ENCODE data around the gene MS4A6A. TPM values are rescaled to one million over a fixed set of nuclear protein-coding genes. Genes with fewer than 3 reads are reported as not detected.

Gene MS4A6A
- polyA plus RNA-seq, 1 experiment: not detected

- ChIA-PET CTCF (no interaction called here), POLR2A (no interaction called here)
- Histone ChIP-seq H3K36me3 (ENCODE audit: control insufficient read depth, insufficient read depth, low read length) (no peaks in the 10 kb centered on the region), H3K27me3 (ENCODE audit: control insufficient read depth, insufficient read depth, low read length) (no peaks in the 10 kb centered on the region), H3K4me3 (ENCODE audit: low read depth, low read length) (no peak overlapping the region)
- no peak for DNase-seq (ENCODE audit: low read depth)
- no peak for TF ChIP-seq CTCF (IDR thresholded peaks at IDR 0.05; ENCODE audit: insufficient read depth, low read depth, low read length)
Measured at GRCh38 chr11:60175860-60176275, 7.0 kb downstream of the MS4A6A start.

- ChIA-PET CTCF (no interaction called here), POLR2A (no interaction called here)
- Histone ChIP-seq H3K27me3 (ENCODE audit: control insufficient read depth, insufficient read depth, low read length) (no peaks in the 10 kb centered on the region), H3K36me3 (ENCODE audit: control insufficient read depth, insufficient read depth, low read length) (no peaks in the 10 kb centered on the region), H3K4me3 (ENCODE audit: low read depth, low read length) (no peak overlapping the region)
- no peak for TF ChIP-seq CTCF (IDR thresholded peaks at IDR 0.05; ENCODE audit: insufficient read depth, low read depth, low read length)
- DNase-seq (ENCODE audit: low read depth): no peak
Measured at GRCh38 chr11:60172011-60172410, 10.9 kb downstream of the MS4A6A start.

GRCh38 chr11:60170566-60170965 is 12.3 kb downstream of the MS4A6A start:
- POLR2A ChIA-PET: no interaction called here
- no peak for DNase-seq (ENCODE audit: low read depth)
- H3K4me3 ChIP-seq (ENCODE audit: low read depth, low read length): no peak overlapping the region
- H3K27me3 ChIP-seq (ENCODE audit: control insufficient read depth, insufficient read depth, low read length): no peaks in the 10 kb centered on the region
- TF ChIP-seq CTCF (IDR thresholded peaks at IDR 0.05; ENCODE audit: insufficient read depth, low read depth, low read length): no peak
- CTCF ChIA-PET: no interaction called here
- H3K36me3 ChIP-seq (ENCODE audit: control insufficient read depth, insufficient read depth, low read length): no peaks in the 10 kb centered on the region

- no peak for TF ChIP-seq CTCF (IDR thresholded peaks at IDR 0.05; ENCODE audit: insufficient read depth, low read depth, low read length)
- Histone ChIP-seq H3K4me3 (ENCODE audit: low read depth, low read length) (no peak overlapping the region), H3K36me3 (ENCODE audit: control insufficient read depth, insufficient read depth, low read length) (no peaks in the 10 kb centered on the region), H3K27me3 (ENCODE audit: control insufficient read depth, insufficient read depth, low read length) (no peaks in the 10 kb centered on the region)
- POLR2A ChIA-PET: no interaction called here
- CTCF ChIA-PET: no interaction called here
- DNase-seq (ENCODE audit: low read depth): no peak
Measured at GRCh38 chr11:60169264-60169915, 13.5 kb downstream of the MS4A6A start.

GRCh38 chr11:60168306-60168705 is 14.6 kb downstream of the MS4A6A start:
- H3K36me3 ChIP-seq (ENCODE audit: control insufficient read depth, insufficient read depth, low read length): no peaks in the 10 kb centered on the region
- DNase-seq (ENCODE audit: low read depth): no peak
- POLR2A ChIA-PET: no interaction called here
- H3K4me3 ChIP-seq (ENCODE audit: low read depth, low read length): no peak overlapping the region
- TF ChIP-seq CTCF (IDR thresholded peaks at IDR 0.05; ENCODE audit: insufficient read depth, low read depth, low read length): no peak
- CTCF ChIA-PET: no interaction called here
- no peaks in the 10 kb centered on the region for H3K27me3 ChIP-seq (ENCODE audit: control insufficient read depth, insufficient read depth, low read length)
